Glomerular visceral epithelial cell (primary cell): ENCODE results near the gene DMXL2.
"Not testable (repeated sequence)": the region's sequence is repeated elsewhere in the genome, so short reads cannot be mapped to it uniquely, and the experiment has no call there.

Experiments used
- DNase-seq: peaks from one replicate; pipeline ENCODE4 v3.0.0-alpha.2; 2016; ENCODE audit errors: extremely low spot score

Gene DMXL2

DNA sequence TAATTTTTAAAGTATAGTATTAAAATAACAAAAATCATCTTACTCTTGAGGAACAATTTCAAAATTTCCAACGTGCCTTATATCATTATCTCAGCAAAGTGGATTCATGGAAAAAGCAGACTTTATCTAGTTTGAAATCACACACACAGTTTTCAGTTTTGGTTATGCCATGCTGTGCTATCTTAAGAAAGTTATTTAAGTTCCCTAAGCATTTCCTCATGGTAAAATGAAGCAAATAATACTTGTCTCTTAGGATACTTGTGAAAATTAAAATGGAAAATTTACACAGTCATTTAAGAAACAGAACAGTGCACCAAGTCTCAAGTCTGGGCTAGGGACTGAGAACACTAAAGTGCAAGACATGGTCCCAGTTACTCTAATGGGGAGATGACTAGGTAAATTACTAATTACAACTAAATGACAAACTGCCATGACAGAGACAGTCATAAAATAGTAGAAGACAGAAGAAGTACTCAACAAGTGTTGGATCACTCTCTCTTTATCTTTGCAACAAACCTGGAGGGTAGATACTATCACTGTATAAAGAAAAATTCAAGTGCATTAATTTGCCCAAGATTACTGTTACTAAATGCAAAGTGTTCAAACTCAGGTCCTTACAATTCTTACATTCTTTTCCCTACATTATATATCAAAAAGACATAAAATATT lies 44.8 kb downstream of the DMXL2 start:
- no peak for DNase-seq

DNA sequence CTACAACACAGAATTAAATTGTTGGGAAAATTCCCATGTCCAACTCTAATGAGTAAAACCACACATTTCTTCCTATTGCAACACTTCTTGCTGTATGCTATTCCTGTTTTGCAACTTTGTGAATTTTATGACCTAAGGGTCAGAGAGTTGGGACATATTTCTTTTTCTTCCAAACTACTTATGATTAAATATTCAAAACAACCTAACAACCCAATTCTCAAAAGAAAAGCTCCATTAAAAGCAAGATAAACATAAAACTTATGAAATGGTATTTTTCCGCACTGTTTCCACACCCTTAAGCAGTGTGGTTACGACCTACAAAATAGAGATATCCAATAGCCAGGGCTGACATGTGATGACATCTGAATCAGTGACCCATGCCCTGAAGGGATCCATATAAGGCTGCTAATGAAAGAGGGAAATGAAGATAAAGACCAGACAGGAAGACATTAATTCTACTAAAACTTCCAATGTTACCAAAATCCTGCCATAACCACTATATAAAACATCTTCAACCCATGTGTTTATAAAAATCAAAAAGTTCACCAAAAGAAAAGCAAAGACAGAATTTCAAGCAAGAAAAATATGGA lies 45.6 kb downstream of the DMXL2 start:
- no peak for DNase-seq

- no peak for DNase-seq
These were observed 46.2 kb downstream of the DMXL2 start for GRCh38 chr15:51576286-51576850.

DNA sequence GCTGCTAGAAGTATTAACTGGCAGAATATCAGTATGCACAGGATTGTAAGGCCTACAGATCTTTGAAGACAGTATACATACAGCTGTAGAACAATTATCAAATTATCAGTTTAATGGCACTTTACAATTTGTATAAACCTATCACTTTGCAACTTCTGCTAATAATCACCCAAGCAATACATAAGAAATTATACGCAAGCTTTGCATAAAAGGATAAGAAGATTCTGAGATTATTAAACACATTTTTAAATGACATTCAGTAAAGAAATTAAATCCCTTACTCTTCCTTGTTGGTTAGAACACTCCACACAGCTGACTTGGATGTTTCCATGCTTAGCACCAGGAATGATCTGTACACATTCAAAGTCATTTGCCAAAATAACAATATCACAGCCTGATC lies 46.8 kb downstream of the DMXL2 start:
- DNase-seq, result no peak

GRCh38 chr15:51573352-51573751 lies 49.2 kb downstream of the DMXL2 start:
- not testable (repeated sequence) for DNase-seq

DNA sequence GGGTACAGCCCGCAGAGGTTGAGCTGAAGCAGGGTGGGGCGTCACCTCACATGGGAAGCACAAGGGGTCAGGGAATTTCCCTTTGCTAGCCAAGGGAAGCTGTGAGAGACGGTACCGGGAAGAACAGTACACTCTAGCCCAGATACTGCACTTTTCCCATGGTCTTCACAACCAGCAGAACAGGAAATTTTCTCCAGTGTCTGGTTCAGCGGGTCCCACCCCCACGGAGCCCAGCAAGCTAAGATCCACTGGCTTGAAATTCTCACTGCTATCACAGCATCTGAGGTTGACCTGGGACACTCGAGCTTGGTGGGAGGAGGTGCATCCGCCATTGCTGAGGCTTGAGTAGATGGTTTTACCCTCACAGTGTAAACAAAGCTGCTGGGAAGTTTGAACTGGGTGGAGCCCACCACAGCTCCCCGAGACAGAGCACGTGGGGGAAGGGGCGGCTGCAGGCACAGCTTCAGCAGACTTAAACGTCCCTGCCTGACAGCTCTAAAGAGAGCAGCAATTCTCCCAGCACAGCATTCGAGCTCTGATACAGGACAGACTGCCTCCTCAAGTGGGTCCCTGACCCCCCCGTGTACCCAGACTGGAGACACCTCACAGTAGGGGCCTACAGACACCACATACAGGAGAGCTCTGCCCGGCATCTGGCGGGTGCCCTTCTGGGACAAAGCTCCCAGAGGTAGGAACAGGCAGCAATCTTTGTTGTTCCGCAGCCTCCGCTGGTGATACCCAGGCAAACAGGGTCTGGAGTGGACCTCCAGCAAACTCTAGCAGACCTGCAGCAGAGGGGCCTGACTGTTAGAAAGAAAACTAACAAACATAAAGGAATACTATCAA lies 53.4 kb downstream of the DMXL2 start:
- not testable (repeated sequence) for DNase-seq

DNA sequence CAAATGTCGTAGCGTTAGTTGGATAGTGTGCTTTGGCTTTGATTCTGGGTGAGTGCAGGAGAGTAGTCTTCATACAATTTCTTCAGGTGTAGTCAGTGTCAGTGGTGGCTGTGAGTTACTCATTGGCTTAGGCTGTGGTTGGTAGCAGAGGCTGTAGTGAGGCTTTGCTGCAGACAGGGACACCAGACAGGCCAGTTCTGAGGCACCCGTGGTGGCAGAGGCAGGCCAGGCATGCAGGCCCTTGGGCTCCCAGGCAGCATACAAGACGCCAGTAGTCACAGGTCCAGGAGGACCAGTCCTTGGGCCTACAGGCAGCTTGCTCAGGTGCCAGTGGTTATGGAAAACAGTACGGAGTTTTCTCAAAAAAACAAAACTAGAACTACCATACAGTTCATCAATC lies 61.3 kb downstream of the DMXL2 start:
- peak; percentile 11 for DNase-seq

DNA sequence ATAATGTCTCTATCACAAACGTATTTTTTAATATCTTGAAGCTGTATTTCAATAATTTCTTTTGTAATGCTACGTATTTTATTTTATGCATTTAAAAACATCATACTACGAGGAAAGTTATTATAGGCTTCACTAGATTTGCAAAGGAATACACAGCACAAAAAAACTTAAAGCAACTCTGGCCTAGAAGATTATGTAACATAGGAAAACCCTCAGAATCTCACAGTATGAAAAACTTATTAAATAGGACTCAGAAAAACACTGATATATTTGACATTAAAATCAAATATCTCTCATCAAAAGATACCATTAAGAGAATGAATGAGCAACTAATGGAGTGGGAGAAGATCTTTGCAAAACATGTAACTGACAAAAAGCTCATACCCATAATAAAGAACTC lies 63.7 kb downstream of the DMXL2 start:
- DNase-seq, result no peak

DNA sequence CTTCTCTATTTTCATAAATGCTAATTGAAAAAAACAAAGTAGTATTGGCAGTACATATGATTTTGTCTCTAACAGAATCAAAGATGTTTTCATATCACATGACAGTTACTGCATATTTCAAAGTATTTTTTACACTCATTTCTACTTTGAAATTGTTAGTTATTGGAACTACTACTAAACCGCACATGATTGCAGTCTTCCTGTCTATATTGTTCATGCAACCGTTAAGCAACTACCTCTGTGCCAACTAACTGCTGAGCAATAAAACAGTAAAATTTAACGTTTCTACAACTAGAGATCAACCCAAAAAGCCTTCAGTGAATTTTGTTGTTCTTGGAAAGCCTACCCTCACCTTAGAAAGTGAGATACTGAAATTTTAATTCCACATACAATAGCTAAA lies 64.2 kb downstream of the DMXL2 start:
- DNase-seq, result no peak

DNA sequence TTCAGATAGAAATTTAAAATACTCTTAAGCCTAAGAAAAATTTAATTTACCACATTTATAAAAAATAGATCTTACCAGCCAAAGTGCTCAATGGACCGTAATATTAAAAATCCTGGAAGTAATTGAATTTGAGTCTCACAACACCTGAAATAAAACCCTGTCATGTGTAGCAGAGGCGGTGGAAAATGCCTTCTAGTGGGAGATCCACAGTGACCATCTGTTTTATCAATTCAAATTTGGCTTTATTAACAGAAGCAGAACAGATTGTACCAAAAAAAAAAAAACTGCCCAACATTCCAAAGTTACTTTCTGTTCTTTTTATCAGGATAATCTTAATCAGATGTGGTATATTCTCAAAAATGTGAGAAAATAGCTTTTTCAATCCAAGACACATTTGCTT lies 71.7 kb downstream of the DMXL2 start:
- no peak for DNase-seq

GRCh38 chr15:51547656-51548055 lies 74.9 kb downstream of the DMXL2 start:
- no peak for DNase-seq

GRCh38 chr15:51536965-51537574 lies 85.5 kb downstream of the DMXL2 start:
- DNase-seq, result peak; percentile 6

GRCh38 chr15:51533672-51534398 lies 88.7 kb downstream of the DMXL2 start:
- no peak for DNase-seq

- DNase-seq, result no peak
These were observed 95.6 kb downstream of the DMXL2 start for GRCh38 chr15:51526955-51527354.

DNA sequence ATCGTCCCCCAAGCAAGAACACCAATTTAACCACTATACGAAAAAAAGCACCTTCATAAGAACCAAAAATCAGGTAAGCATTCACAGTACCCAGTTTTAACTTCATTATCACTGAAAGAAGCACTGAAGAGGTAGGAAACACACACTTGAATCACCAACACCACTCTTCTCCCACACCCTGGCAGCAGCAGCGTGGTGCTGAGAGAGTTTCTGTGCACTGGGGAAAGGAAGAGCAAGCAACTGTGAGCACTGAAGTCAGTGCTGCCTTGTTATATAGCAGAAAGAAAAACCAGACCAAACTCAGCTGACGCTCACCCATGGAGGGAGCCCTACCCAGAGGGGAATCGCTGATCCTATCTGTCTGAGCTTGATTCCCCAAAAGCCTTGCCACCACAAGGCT lies 98.2 kb downstream of the DMXL2 start:
- no peak for DNase-seq

GRCh38 chr15:51516291-51516690 lies 106.3 kb downstream of the DMXL2 start:
- DNase-seq, result no peak

- no peak for DNase-seq
These were observed 117.3 kb downstream of the DMXL2 start for GRCh38 chr15:51505251-51505650.

- DNase-seq, result no peak
These were observed 119.6 kb downstream of the DMXL2 start for GRCh38 chr15:51503003-51503402.

DNA sequence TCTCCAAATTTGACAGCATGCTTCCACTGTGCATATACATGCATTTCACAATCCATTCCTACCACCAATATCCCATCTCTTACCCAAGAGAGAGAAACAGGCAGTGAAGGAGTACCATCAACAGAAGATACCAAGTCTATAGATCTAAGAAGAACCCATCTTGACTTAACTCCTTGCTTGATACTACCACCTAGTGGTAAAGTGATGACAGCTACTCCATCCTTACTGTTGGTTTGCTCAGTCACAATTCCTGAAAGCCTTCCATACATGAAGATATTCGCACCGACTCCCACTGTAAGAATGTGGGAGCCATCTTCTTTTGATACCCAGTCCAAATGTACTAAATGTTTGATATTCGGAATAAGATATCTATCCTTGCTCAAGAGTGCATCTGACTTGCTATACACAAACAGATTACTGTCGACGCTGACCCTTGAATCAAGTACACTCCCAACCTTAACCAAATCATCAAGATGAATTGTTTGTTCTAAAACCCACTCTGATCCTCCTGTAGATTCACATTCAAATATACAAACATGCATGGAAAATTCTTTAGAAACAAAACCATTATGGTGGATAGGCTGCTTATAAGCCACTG lies 123.1 kb downstream of the DMXL2 start:
- DNase-seq, result peak; percentile 21

- no peak for DNase-seq
These were observed 124.8 kb downstream of the DMXL2 start for GRCh38 chr15:51497806-51498205.

- DNase-seq, result no peak
These were observed 126.3 kb downstream of the DMXL2 start for GRCh38 chr15:51496246-51496645.
